Tibial artery (tissue), 4 donors: ENCODE results near the gene TMEM242.

Experiments
- DNase-seq, 2 donors: peaks; one replicate each; pipeline ENCODE4 v3.0.0-alpha.2; 2019
- H3K27ac ChIP-seq, 2 donors: fragments of 200-600 bp; sonication (generic) in 1 of 2; 1 replicate in 1 of 2; 2 replicates in 1 of 2; pipeline ENCODE4 v1.5.1; 2018 to 2019; ENCODE audit warnings: mild to moderate bottlenecking in 1 of 2
- H3K27me3 ChIP-seq, 2 donors: fragments of 200-600 bp; sonication (generic) in 1 of 2; one replicate each; pipeline versions ENCODE4 v1.5.1 to v1.6.0; 2016 to 2019
- H3K36me3 ChIP-seq, 3 donors: fragments of 200-600 bp; sonication (generic) in 2 of 3; one replicate each; pipeline ENCODE4 v1.5.1; 2016 to 2019; ENCODE audit warnings: mild to moderate bottlenecking in 2 of 3
- H3K4me1 ChIP-seq, 4 donors: fragments of 200-600 bp; sonication (generic) in 2 of 4; 1 replicate in 3 of 4; 2 replicates in 1 of 4; pipeline ENCODE4 v1.5.1; 2016 to 2019
- H3K4me3 ChIP-seq, 2 donors: fragments of 200-600 bp; sonication (generic) in 1 of 2; 1 replicate in 1 of 2; 2 replicates in 1 of 2; pipeline ENCODE4 v1.5.1; 2018 to 2019; ENCODE audit warnings: mild to moderate bottlenecking in 2 of 2
- H3K9me3 ChIP-seq, 3 donors: fragments of 200-600 bp; sonication (generic) in 1 of 3; one replicate each; pipeline ENCODE4 v1.5.1; 2016 to 2019
- intact Hi-C: fragments of 100-400 bp; cut with DNase I; formaldehyde crosslinking; loops from one replicate; pipeline ENCODE4 v1.15.0; 2023; ENCODE audit warnings: low total_unique reads
- TF ChIP-seq, protein P1 (sequence below), 2 experiments: fragments of 200-600 bp in 1 of 2; fragments of 450-650 bp in 1 of 2; IDR thresholded peaks; one replicate each; pipeline ENCODE4 v1.5.1; 2017 to 2019; ENCODE audit warnings: antibody characterized with exemption in 2 of 2, mild to moderate bottlenecking in 1 of 2, moderate library complexity in 1 of 2

Gene TMEM242

GRCh38 chr6:157259443-157259842 lies 63.9 kb downstream of the TMEM242 start:
- peaks cover 0 to 4% of the 10 kb centered on the region in 2 donors for H3K27me3 ChIP-seq
- intact Hi-C loops = no loop called here
- H3K4me3 ChIP-seq = no peak overlapping the region
- H3K4me1 ChIP-seq = peaks cover 0 to 22% (median 3%) of the 10 kb centered on the region in 4 donors
- H3K9me3 ChIP-seq = no peaks in the 10 kb centered on the region
- DNase-seq = no peak
- no peaks in the 10 kb centered on the region for H3K36me3 ChIP-seq
- TF ChIP-seq, protein P1, sequence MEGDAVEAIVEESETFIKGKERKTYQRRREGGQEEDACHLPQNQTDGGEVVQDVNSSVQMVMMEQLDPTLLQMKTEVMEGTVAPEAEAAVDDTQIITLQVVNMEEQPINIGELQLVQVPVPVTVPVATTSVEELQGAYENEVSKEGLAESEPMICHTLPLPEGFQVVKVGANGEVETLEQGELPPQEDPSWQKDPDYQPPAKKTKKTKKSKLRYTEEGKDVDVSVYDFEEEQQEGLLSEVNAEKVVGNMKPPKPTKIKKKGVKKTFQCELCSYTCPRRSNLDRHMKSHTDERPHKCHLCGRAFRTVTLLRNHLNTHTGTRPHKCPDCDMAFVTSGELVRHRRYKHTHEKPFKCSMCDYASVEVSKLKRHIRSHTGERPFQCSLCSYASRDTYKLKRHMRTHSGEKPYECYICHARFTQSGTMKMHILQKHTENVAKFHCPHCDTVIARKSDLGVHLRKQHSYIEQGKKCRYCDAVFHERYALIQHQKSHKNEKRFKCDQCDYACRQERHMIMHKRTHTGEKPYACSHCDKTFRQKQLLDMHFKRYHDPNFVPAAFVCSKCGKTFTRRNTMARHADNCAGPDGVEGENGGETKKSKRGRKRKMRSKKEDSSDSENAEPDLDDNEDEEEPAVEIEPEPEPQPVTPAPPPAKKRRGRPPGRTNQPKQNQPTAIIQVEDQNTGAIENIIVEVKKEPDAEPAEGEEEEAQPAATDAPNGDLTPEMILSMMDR (IDR thresholded peaks at IDR 0.05) = no peak
- no peak overlapping the region for H3K27ac ChIP-seq

DNA sequence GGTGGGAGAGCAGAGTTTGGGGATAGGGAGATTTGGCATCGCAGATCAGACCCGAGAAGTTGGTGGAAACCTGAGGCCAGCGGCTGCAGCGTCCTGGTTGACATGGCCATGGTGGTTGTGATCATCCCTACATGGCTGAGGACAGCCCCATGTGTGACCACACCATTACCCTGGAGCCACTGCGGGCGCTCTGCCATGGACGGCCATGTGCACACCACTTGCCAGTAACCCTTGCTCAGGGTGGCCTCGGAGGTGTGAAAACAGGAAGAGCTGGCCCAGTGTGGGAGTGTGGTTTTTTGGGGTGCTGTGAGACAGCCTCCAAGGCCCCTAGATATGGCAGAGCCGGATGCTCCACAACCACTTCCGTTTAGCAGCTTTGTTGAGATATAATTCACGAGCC lies 64.4 kb downstream of the TMEM242 start:
- H3K27me3 ChIP-seq = peaks cover 0 to 4% of the 10 kb centered on the region in 2 donors
- no peaks in the 10 kb centered on the region for H3K36me3 ChIP-seq
- intact Hi-C loops = no loop called here
- H3K4me1 ChIP-seq = peaks cover 0 to 16% (median 2%) of the 10 kb centered on the region in 4 donors
- H3K4me3 ChIP-seq = no peak overlapping the region
- no peak for DNase-seq
- TF ChIP-seq, protein P1 (IDR thresholded peaks at IDR 0.05) = no peak
- no peak overlapping the region for H3K27ac ChIP-seq
- no peaks in the 10 kb centered on the region for H3K9me3 ChIP-seq

GRCh38 chr6:157255079-157255478 lies 68.2 kb downstream of the TMEM242 start:
- H3K36me3 ChIP-seq = no peaks in the 10 kb centered on the region
- intact Hi-C loops = no loop called here
- no peaks in the 10 kb centered on the region for H3K4me1 ChIP-seq
- TF ChIP-seq, protein P1 (IDR thresholded peaks at IDR 0.05) = no peak
- peaks cover 0 to 4% of the 10 kb centered on the region in 2 donors for H3K27me3 ChIP-seq
- H3K4me3 ChIP-seq = no peak overlapping the region
- no peaks in the 10 kb centered on the region for H3K9me3 ChIP-seq
- DNase-seq = peak in 1 of 2 donors; percentile 38
- no peak overlapping the region for H3K27ac ChIP-seq

DNA sequence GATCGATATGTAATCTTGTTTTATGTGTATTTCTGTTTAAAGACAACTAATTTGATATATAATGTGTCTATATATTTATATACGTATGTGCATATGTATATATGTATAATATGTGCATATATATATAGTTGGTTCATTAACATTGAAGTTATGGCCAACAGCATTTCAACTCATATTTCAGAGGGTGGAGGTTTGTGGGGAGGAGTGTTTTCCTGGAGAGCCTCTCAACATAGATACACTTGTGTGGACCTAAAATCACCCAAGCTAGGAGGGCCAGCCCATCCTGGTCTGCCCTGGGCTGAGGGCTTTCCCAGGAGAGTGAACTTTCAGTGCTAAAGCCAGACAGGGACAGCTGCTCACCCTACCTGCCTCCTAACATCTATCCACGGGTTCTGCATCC lies 68.8 kb downstream of the TMEM242 start:
- no peak overlapping the region for H3K27ac ChIP-seq
- TF ChIP-seq, protein P1 (IDR thresholded peaks at IDR 0.05) = no peak
- intact Hi-C loops = no loop called here
- no peaks in the 10 kb centered on the region for H3K9me3 ChIP-seq
- H3K36me3 ChIP-seq = no peaks in the 10 kb centered on the region
- no peaks in the 10 kb centered on the region for H3K4me1 ChIP-seq
- peaks cover 0 to 4% of the 10 kb centered on the region in 2 donors for H3K27me3 ChIP-seq
- no peak overlapping the region for H3K4me3 ChIP-seq
- no peak for DNase-seq

DNA sequence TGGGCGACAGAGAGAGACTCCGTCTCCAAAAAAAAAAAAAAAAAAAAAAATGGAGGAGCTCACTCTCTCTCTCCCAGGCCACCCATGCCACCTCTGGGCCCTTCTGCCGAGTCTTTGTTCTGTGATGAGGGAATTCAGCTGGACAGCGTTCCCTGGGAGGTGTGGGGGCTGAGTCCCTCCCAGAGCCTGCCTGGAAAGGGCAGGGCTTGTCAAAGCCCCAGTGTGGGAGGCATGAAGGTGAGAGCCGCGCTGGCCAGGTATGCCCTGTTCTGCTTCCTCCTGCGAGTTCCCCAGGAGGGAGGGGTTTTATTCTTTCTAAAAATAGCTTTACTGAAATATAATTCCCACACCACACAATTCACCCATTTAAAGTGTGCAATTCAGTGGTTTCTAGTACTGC lies 69.6 kb downstream of the TMEM242 start:
- Histone ChIP-seq H3K27me3 (peaks cover 0 to 4% of the 10 kb centered on the region in 2 donors), H3K9me3 (no peaks in the 10 kb centered on the region), H3K27ac (no peak overlapping the region), H3K4me3 (no peak overlapping the region), H3K36me3 (no peaks in the 10 kb centered on the region), H3K4me1 (no peaks in the 10 kb centered on the region)
- intact Hi-C loops = no loop called here
- DNase-seq = no peak
- TF ChIP-seq, protein P1 (IDR thresholded peaks at IDR 0.05) = no peak

DNA sequence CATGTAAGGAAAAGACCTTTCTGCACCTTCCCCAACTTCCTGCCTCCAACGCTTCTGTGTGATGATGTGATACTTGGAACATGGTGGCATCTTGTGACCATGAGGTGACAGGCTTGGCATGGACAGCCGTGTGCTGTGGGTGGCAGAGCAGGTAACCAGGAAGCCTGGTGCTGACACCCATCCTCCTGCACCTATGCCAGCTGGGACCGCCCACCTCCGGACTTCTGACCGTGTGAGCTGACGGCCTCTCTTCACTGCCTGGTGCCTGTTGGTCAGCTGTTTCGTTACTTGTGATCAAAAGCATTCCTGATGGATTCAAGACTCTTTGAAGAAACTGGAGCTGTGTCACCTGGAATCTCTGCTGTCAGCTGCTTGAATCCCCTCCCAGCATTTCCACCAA lies 70.3 kb downstream of the TMEM242 start:
- TF ChIP-seq, protein P1 (IDR thresholded peaks at IDR 0.05) = no peak
- H3K4me3 ChIP-seq = no peak overlapping the region
- intact Hi-C loops = no loop called here
- H3K27me3 ChIP-seq = peaks cover 0 to 4% of the 10 kb centered on the region in 2 donors
- no peak for DNase-seq
- no peaks in the 10 kb centered on the region for H3K9me3 ChIP-seq
- H3K4me1 ChIP-seq = no peaks in the 10 kb centered on the region
- H3K27ac ChIP-seq = no peak overlapping the region
- no peaks in the 10 kb centered on the region for H3K36me3 ChIP-seq
